Neural cell (in vitro differentiated cells): ENCODE data around the gene DNAJB12.

Experiments used
- EP300 ChIP-seq: fragments of 450-650 bp; conservative IDR thresholded peaks from 2 replicates; pipeline ENCODE4 v1.6.1; 2014; ENCODE audit warnings: antibody characterized with exemption, mild to moderate bottlenecking, moderate library complexity; ENCODE audit not compliant: poor library complexity, severe bottlenecking
- EZH2 ChIP-seq: fragments of 200-600, 300-800 bp; shearing (Covaris generic), sonication (generic); IDR thresholded peaks from 2 replicates; pipeline ENCODE4 v1.6.1; 2014; ENCODE audit warnings: antibody characterized with exemption, low read length, borderline replicate concordance, mild to moderate bottlenecking; ENCODE audit not compliant: insufficient read depth, poor library complexity, severe bottlenecking
- MXI1 ChIP-seq: fragments of 450-650 bp; conservative IDR thresholded peaks from 2 replicates; pipeline ENCODE4 v1.6.1; 2014; ENCODE audit warnings: antibody characterized with exemption, mild to moderate bottlenecking; ENCODE audit not compliant: poor library complexity, severe bottlenecking
- POLR2AphosphoS5 ChIP-seq: IDR thresholded peaks from 2 replicates; pipeline ENCODE4 v1.6.1; 2012
- RAD21 ChIP-seq: fragments of 450-650 bp; conservative IDR thresholded peaks from 2 replicates; pipeline ENCODE4 v1.6.1; 2014; ENCODE audit warnings: antibody characterized with exemption, mild to moderate bottlenecking, moderate library complexity
- SMC3 ChIP-seq: fragments of 450-650 bp; conservative IDR thresholded peaks from 2 replicates; pipeline ENCODE4 v1.6.1; 2014; ENCODE audit warnings: antibody characterized with exemption, mild to moderate bottlenecking, moderate library complexity; ENCODE audit not compliant: poor library complexity
- TAF1 ChIP-seq: IDR thresholded peaks from 2 replicates; pipeline ENCODE4 v1.6.1; 2012; ENCODE audit warnings: low read depth
- TF ChIP-seq, protein P1 (sequence below): fragments of 450-650 bp; IDR thresholded peaks from 2 replicates; pipeline ENCODE4 v1.5.1; 2014; ENCODE audit warnings: antibody characterized with exemption, mild to moderate bottlenecking, moderate library complexity; ENCODE audit not compliant: poor library complexity, severe bottlenecking
- TF ChIP-seq, protein P2 (sequence below): IDR thresholded peaks from 2 replicates; pipeline ENCODE4 v1.6.1; 2012; ENCODE audit warnings: borderline replicate concordance

DNA sequence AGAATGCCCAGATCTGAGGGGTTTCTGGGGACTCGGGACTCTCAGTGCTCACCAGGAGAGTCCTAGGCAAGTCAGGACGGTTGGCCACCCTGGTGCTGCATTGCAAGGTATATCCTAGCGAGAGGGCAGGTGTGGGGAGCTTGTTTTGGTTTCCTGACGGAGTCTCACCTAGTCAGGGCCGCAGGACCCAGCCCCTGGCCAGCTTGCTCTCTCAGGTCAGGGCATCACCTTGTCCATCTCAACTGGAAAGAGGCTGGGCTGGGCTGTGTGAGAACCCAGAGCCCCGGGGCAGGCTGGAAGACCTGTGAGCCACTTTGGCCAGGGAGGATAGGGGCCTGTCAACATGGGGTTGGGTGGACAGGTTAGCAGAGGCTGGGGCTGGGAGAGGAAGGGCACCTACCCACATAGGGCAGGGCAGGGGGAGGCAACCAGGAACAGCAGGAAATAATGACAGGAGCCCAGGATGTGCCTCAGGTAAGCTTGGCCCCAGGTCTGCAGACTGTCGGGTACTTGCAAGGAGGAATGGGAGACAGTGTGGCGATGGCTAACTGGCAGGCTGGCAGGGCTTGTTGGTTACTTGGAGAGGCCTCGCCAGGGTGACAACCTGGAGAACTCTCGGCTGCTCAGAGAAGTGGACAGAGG lies 31.5 kb downstream of the DNAJB12 start:
- TF ChIP-seq, protein P1, sequence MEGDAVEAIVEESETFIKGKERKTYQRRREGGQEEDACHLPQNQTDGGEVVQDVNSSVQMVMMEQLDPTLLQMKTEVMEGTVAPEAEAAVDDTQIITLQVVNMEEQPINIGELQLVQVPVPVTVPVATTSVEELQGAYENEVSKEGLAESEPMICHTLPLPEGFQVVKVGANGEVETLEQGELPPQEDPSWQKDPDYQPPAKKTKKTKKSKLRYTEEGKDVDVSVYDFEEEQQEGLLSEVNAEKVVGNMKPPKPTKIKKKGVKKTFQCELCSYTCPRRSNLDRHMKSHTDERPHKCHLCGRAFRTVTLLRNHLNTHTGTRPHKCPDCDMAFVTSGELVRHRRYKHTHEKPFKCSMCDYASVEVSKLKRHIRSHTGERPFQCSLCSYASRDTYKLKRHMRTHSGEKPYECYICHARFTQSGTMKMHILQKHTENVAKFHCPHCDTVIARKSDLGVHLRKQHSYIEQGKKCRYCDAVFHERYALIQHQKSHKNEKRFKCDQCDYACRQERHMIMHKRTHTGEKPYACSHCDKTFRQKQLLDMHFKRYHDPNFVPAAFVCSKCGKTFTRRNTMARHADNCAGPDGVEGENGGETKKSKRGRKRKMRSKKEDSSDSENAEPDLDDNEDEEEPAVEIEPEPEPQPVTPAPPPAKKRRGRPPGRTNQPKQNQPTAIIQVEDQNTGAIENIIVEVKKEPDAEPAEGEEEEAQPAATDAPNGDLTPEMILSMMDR, result no peak
- TF ChIP-seq RAD21 (no peak), EP300 (no peak), POLR2AphosphoS5 (no peak), EZH2 (no peak), TAF1 (no peak), SMC3 (no peak), MXI1 (no peak)
- TF ChIP-seq, protein P2, sequence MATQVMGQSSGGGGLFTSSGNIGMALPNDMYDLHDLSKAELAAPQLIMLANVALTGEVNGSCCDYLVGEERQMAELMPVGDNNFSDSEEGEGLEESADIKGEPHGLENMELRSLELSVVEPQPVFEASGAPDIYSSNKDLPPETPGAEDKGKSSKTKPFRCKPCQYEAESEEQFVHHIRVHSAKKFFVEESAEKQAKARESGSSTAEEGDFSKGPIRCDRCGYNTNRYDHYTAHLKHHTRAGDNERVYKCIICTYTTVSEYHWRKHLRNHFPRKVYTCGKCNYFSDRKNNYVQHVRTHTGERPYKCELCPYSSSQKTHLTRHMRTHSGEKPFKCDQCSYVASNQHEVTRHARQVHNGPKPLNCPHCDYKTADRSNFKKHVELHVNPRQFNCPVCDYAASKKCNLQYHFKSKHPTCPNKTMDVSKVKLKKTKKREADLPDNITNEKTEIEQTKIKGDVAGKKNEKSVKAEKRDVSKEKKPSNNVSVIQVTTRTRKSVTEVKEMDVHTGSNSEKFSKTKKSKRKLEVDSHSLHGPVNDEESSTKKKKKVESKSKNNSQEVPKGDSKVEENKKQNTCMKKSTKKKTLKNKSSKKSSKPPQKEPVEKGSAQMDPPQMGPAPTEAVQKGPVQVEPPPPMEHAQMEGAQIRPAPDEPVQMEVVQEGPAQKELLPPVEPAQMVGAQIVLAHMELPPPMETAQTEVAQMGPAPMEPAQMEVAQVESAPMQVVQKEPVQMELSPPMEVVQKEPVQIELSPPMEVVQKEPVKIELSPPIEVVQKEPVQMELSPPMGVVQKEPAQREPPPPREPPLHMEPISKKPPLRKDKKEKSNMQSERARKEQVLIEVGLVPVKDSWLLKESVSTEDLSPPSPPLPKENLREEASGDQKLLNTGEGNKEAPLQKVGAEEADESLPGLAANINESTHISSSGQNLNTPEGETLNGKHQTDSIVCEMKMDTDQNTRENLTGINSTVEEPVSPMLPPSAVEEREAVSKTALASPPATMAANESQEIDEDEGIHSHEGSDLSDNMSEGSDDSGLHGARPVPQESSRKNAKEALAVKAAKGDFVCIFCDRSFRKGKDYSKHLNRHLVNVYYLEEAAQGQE, result no peak
